ENCODE data around the gene DLG2.
"Not testable (repeated sequence)": the region's sequence is repeated elsewhere in the genome, so short reads cannot be mapped to it uniquely, and the experiment has no call there.

The DLG2 gene

DNA sequence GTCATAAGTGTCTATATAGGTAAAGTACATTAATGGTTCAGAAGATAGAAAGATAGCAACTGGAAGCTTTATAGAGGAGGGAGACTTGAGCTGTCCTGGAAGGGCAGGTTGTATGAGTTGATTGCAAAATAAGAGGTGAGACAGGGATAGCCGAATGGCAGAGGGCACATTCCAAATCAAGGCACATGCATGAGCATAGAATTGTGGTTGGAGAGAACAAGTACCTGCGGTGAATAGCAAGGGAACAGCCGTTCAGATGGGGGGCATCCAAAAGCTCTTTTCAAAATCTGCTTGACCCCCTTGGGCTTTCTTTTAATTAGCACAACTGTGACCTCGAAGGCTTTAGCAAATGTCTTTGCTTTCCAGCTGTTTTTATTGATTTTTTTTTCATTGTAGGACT is 1868.0 kb downstream of the DLG2 start:
- DNase-seq (ENCODE audit: low read depth in 2 of 3, low spot score in 1 of 3): no peak

DNA sequence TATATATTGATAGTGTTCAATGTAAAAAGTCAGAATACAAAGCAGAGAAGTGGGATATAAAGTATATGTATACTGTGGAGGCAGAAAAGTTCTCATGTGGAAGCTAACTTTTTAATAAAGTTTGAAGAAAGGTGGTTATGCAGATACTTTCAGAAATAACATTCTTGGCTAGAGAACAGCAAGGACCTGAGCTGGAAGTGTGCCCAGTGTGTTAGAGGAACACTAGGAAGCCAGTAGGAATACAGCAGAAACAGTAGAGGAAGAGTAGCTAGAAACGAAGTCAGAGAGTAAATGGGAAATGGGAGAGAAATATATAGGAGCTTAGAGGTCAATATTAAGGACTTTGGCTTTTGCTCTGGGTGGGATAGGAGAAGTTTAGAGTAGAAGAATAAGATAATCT is 1876.1 kb downstream of the DLG2 start:
- no peak for DNase-seq (ENCODE audit: low read depth in 2 of 3, low spot score in 1 of 3)

DNA sequence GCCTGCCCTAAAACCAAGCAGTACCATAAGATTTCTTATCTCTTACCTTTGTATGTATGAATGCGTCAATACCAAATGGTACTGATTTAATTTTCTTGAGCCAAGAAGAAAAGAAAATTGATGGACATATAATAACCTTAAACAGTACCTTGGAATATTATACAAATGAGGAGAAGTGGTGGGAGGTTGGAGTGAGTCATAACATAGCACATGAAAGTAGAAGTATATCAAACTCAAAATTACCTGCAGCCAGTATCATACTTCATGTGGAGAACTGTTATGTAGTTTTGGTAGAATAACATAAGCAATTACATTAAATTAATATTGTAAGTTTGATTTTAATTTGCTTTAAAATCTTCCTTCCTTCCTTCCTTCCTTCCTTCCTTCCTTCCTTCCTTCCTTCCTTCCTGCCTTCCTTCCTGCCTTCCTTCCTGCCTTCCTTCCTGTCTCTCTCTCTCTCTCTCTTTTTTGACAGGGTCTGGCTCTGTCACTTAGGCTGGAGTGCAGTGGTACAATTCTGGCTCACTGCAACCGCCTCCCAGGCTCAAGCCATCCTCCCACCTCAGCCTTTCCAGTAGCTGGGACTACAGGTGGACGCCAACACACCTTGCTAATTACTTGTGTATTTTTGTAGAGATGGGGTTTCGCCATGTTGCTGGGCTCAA is 1880.1 kb downstream of the DLG2 start:
- DNase-seq (ENCODE audit: low read depth in 2 of 3, low spot score in 1 of 3): no peak

DNA sequence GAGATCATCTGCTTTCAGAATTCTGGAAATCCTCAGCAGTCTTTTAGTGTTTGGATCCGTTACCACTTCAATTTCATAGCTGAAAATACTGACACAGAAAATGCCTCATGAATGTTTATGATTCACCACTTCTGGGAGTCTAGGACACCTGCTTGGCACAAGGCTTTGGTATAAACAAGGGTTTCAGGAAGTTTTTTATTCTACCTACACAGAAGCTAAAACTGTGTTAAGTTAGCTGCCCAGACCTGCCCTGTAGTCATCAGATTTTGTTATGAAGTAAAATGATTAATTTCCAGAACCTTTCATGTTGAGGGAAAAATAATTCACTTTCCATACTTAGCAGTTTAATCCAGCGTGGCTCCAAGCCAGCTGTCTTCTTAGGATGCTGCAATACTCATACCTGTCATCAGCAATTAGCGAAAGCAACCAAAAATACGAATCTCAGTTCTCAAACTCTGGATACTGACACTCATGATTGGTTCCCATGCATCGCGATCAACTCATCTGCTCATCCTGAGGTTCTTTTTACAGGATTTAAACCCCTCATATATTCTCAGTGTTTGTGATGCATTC is 1882.4 kb downstream of the DLG2 start:
- no peak for DNase-seq (ENCODE audit: low read depth in 2 of 3, low spot score in 1 of 3)

DNA sequence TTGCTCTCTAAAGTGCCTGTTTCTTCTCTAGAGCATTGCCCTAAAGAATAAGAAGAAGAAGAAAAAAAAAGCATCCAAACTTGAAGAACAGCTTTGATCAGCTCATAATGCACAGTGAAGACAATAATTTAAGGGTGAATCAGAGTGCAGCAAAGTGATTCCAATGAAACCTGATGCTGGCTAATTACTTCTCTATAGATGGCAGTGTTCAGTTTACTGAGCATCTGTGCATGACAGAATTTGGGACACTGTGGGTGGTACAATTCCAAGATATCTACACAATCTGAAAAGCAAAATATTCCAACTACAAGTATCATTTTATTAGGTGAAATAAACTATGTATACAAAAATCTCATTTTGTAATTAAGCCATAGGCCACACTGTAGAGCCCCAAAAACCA is 1890.5 kb downstream of the DLG2 start:
- DNase-seq (ENCODE audit: low read depth in 2 of 3, low spot score in 1 of 3): no peak

DNA sequence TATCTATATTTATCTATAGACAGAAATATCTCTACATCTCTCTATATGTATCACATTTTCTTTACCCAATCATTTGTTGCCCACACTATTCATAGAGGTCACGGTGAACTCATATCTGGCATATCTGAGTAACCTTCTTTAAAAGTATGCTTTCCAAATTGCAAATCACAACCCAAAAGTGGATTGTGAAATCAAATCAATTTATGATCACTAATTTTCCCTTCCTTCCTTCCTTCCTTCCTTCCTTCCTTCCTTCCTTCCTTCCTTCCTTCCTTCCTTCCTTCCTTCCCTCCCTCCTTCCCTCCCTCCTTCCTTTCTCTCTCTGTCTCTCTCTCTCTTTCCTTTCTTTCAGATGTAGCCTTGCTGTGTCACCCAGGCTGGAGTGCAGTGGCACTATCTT is 1893.0 kb downstream of the DLG2 start:
- DNase-seq (ENCODE audit: low read depth in 2 of 3, low spot score in 1 of 3): no peak

DNA sequence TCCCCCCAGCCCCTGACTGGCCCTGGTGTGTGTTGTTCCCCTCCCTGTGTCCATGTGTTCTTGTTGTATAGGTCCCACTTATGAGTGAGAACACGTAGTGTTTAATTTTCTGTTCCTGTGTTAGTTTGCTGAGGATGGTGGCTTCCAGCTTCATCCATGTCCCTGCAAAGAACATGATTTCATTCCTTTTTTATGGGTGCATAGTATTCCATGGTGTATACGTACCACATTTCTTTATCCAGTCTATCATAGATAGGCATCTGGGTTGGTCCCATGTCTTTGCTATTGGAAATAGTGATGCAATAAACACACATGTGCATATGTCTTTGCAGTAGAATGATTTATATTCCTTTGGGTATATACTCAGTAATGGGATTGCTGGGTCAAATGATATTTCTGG is 1895.9 kb downstream of the DLG2 start:
- DNase-seq (ENCODE audit: low read depth in 2 of 3, low spot score in 1 of 3): not testable (repeated sequence)

DNA sequence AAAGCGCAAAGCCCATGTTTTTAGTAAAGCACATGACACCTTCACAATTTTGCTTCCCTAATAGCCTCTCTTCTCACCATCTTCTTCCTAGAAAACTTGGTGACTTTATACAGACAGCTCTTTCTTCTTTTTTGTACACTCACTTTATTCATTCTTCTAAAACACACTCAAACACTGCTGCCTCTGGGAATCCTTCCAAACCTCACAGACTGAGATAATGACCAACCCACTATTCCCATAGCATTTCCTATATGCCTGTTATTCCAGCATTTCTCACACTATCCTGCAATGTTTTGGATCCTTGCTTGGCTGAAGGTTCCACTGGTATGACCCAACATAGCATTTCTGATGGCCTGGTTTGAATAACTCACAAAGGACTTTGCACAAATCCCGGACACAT is 1898.9 kb downstream of the DLG2 start:
- no peak for DNase-seq (ENCODE audit: low read depth in 2 of 3, low spot score in 1 of 3)

DNA sequence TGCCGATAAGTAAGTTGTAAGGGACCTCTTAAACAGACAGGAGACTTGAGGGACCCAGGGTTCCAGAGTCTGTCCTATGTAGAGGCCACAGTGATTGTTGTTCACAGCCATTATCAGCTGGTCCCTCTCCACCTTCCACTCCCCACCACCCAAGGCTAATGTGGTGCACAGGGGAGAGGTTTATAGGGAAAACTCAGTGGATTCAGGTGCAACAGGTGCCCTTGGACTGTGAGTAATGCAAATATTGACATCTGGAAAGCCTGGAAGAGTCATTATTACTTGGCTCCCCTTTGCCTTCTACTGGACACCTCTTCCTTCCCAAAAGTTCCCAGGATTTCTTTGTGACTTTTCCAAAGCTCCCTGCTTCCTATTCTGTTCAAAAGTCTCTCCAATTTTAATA is 1899.9 kb downstream of the DLG2 start:
- DNase-seq (ENCODE audit: low read depth in 2 of 3, low spot score in 1 of 3): no peak

DNA sequence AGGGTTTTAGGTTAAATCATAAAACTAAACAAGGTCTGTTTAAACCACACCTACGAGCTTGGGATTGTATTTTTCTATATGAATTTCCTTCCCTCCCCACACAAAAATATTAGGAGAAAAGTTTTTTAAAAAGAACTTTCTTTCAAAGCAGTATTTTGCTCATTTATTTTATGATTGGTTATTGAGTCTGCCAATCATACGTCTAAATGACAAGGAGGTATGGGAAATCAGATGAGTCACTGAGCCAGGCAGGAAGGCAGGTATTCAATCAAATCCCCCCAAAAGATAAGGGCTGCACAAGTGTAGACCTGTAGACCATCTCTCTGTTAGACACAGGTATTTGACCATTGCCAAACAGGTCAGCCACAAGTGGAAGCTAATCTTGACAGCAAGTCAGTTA is 1900.8 kb downstream of the DLG2 start:
- DNase-seq (ENCODE audit: low read depth in 2 of 3, low spot score in 1 of 3): no peak

DNA sequence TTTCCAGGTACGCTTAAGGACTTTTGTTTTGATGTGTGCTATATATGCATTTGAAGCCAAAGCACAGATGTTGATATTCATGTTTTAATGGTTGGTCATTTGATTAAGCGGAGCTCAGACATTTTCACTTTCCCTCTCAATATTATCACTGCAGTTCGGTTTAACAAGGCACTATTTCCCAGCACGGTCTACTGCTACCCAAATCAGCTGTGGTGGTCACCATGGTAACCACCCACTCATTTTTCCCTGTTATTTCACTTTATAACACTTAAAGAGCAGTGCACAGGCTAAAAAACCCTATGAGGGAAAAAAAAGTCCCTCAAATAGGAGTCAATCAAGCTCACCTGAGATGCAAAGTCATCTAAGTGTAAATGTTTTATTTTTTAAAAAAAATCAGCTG is 1901.4 kb downstream of the DLG2 start:
- DNase-seq (ENCODE audit: low read depth in 2 of 3, low spot score in 1 of 3): no peak

DNA sequence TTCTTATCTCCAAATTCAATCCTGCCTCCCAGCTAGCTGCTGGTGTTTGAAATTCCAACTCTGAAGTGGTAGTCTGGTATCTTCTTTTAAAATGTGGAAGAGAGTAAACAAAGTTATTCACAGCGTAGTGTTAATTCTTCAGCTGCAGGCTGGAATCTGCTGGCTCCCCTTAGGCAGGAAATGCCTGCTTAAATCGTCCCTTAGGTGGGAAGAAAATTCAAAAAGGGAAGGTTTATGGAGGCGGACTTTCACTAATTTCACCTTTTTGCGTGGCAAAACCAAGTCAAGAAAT is 1901.9 kb downstream of the DLG2 start:
- no peak for DNase-seq (ENCODE audit: low read depth in 2 of 3, low spot score in 1 of 3)

DNA sequence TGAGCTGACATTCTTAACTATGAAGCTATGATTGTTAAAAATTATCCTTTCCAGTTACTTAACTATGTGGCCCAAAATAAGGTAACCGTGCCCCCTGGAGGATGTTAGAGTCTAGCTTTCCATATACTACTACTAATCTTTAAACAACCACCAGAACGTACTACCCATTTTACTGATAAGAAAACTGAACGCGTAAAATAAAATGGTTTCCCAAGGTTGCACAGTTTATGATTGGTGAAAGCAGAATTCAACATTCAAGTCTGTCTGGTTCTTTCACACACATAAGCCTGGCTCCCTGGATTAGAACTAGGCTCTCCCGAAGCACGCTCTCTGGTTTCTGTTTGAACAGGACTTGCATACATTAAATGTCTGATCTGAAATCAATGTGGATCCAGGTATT is 1903.1 kb downstream of the DLG2 start:
- DNase-seq (ENCODE audit: low read depth in 2 of 3, low spot score in 1 of 3): peak in 1 of 3 donors; percentile 1

DNA sequence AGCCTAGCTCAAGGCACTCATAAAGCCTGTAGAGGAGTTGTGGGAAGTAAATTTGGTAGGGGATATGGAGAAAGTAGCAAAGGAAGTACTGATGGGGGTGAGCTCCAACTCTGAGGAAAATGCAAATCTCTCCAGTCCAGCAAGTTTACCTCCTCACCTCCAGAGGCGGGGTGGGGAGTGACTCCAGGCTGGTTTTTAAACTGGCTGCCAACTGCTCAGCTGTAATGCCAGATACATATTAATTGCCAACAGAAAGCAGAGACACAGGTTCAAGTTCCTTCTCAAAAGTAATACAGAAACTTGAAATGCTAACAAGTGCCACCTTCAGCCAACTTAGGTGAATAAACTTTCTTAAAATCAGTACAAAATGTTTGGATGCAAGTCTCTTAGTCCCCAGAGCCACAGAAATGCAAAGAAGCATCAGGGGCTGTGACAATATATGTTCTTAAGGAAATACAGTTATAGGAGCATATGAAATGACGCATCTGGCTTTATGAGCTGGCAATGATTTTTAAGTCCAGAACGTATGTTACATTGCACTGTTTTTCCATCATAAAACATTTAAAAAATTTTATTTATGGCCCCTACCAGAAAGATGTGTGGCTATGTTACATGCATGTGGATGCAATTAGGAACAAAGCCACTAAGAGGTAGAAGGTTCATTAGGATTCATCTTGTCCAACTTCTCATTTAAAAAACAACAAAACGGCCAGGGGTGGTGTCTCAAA is 1904.6 kb downstream of the DLG2 start:
- DNase-seq (ENCODE audit: low read depth in 2 of 3, low spot score in 1 of 3): no peak

DNA sequence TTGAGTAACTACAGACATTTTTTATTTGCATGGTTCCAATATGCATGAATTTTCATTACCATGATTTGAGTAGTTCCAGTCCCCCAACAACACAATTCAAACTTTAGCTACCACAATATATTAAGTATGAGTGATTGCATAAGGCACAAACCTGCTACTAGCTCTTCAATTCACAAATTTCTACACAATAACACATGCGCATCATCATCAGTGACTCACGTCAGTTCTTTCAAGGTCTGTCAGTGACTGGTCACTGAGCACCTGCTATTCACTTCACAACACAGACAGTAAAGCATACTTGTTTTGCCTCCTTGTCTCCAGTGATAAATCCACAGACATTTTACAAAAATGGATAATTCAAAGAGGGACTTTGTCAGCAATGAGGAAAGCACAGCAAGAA is 1905.9 kb downstream of the DLG2 start:
- DNase-seq (ENCODE audit: low read depth in 2 of 3, low spot score in 1 of 3): no peak

DNA sequence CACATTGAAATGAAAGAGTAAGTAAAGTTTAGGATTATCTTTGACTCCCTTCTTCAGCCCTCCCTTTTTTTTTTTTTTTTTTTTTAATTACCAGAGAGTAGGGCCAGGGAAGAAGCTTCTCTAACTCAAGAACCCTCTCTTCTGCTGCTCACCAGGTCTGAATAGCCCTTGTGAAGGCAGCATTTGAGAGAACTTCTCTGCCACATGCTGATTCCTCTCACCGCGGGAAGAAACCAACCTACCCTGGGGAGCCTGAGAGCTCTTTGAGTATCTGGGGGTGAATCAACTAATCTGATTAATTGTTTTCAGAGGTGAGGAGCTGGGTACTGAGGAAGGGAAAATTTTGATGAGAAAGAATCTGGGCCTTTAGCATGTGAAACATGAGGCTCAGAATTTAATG is 1906.5 kb downstream of the DLG2 start:
- no peak for DNase-seq (ENCODE audit: low read depth in 2 of 3, low spot score in 1 of 3)

DNA sequence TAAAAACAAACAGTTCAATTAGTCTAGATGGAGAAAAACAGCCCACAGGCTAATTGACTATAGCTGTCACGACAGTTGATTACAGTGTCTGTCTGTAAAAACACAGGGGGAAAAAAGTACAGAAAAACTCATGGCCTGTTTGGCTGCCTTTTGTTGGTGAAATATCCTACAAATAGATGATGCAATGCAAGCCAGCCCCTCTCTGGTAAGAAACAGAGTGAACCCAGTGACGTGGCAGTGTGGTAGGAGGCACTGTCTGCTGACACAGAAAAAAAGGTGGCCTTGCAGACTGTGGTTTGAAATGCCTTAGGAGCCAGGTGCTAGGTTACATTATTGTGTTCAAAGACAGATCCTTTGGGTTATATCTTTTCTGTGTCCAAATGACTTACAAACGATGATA is 1909.6 kb downstream of the DLG2 start:
- no peak for DNase-seq (ENCODE audit: low read depth in 2 of 3, low spot score in 1 of 3)

DNA sequence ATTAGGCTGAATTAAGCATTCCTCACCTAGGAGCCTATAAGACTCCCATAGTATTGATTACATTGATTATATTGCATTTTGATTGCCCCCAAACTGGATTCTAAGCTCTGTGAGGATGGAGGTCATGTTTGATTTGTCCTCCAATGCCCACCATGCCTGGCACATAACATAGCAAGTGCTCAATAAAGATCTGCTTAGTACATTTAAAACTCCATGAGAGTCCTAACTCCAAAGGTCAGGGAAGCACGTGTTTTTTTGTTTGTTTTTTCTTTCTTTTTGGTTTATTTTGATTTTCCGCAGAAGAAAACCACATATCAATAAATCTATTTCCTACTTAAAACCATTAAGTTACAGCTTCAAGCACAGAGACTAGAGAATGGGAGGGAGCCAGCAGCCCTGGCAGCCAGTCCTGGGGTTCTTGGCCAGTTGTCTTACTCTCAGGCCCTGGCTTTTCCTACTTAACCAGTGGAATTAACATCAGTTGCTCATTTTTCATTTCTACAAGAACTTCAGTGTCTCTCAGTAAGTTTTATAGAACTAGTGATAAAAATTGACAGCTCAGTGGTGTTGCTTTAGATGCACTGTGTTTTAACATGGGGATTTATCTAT is 1911.1 kb downstream of the DLG2 start:
- no peak for DNase-seq (ENCODE audit: low read depth in 2 of 3, low spot score in 1 of 3)

DNA sequence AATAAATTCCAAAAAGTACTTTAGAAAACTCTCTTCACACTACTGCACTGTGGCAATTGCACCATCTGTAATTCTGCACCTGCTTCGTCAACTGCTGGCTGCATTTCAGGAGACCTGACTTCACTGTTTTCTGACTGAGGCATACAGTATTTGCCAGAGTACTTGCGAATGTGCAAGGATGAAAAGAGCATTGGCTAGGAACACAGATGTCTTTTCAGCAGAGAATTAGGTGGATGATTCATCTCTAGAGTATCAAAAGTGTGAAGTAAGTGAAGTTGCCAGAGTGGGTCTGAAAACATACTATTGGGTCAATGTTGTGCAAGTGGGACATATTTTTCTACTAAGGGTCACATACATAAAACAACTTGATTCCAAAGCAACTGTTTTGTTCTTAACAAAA is 1913.4 kb downstream of the DLG2 start:
- DNase-seq (ENCODE audit: low read depth in 2 of 3, low spot score in 1 of 3): no peak

DNA sequence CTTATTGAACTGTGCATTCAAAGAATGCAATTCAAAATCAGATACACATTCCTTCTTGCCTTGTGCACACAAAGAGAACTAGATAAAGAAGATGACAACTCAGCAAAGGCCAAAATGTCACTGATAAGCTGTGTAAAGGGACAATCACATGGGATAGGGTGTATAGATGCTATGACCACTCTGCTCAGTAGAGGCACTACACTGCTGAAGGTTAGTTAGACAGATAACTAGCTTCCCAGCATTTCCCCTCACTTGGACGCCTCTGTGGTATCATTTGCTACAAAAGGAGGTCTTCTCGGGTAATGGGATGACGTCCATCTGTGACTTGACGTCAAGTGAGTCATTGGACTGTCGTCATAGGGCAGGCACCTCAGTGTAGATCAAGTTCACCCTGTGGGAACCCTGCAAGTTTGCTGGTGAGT is 1916.0 kb downstream of the DLG2 start:
- no peak for DNase-seq (ENCODE audit: low read depth in 2 of 3, low spot score in 1 of 3)

DNA sequence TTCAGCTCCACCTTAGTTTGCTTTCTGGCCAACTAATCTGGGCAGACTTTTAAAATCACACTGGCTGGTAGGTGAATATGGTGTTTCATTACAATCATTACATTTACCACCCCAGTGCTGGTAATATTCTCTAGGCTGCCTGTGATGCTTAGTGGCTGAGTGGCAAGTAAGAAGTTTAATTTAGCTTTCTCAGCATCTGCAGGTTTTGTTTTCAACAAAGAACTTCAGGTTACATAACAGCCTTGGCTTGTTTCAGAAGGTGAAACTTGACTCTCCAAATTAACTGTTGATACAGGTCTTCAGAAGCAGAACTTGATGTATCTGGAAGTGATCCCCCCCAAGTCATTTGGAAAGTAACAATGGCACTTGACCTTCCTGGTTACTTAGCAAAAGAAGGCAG is 1917.7 kb downstream of the DLG2 start:
- no peak for DNase-seq (ENCODE audit: low read depth in 2 of 3, low spot score in 1 of 3)

DNA sequence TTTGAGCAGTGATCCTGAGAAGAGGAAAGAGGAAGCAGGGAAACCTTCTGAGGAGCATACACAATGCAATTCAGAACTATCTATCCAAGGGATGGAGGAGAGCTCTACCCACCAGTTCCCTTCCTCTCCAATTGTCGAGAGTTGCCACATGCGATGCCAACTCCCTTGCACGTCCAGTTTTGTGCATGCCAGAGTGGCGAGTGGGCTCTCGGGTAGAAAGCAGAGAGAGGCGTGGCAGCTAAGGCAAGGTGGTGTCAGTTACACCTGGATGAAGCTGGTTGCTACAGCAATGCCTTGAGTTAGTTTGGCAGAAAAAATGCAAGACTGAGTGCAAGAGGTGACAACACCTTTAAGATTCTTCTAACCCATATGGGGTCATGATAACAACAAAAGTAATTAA is 1920.6 kb downstream of the DLG2 start:
- DNase-seq (ENCODE audit: low read depth in 2 of 3, low spot score in 1 of 3): no peak

DNA sequence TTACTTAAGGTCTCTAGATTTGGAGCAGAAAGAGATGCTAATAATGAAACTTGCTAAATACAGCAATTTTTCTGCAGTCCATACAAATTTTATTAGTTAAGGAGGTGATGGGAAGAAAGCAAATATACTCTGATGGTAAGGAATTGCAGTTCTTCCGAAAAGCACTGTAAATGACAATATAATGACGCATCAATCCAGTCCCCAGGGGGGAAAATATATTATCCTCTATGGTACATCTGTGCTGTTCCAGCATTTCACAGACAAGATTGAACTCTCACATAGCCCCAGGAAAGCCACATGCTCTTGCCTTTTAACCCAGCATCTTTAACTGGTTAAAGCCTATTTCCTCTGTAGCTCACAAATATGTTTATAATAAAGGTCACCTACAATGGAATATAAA is 1924.3 kb downstream of the DLG2 start:
- no peak for DNase-seq (ENCODE audit: low read depth in 2 of 3, low spot score in 1 of 3)

All from stimulated activated CD4-positive, alpha-beta T cell treated with anti-CD3 and anti-CD28 coated beads, Interleukin-12 subunit alpha, Interleukin-12 subunit beta, amount 100 ng/mL, for 48 hours (primary cell).